Amniotic epithelial cell (primary cell): ENCODE data around the gene SCAMP1.
"Not testable (repeated sequence)": the region's sequence is repeated elsewhere in the genome, so short reads cannot be mapped to it uniquely, and the experiment has no call there.

Experiments used
- DNase-seq: peaks from one replicate; pipeline ENCODE4 v3.0.0-alpha.2; 2010; ENCODE audit warnings: low read depth

Gene SCAMP1

GRCh38 chr5:78420548-78420947, 60.1 kb downstream of the SCAMP1 start:
- DNase-seq: no peak

DNA sequence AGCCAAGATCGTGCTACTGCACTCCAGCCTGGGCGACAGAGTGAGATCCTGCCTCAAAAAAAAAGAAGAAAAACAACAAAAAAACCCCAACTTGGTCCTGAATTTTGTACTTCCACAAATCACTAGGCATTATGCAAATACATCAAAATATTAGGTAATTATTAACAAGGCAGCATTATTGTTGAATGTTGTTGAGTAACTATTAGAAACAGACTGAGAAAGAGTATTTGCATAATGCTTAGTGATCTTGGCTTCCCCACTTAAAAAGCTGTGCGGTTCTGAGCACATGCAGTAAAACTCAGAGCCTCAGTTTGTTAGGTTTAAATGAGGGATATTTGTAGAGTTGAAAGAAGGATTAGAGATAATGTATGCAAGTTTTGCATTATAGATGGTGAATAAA, 64.2 kb downstream of the SCAMP1 start:
- DNase-seq: no peak

- DNase-seq: no peak
Observed at GRCh38 chr5:78429332-78429980, 69.0 kb downstream of the SCAMP1 start.

- DNase-seq: peak; percentile 11
Observed at GRCh38 chr5:78430866-78431265, 70.4 kb downstream of the SCAMP1 start.

- no peak for DNase-seq
Observed at GRCh38 chr5:78433972-78434371, 73.6 kb downstream of the SCAMP1 start.

DNA sequence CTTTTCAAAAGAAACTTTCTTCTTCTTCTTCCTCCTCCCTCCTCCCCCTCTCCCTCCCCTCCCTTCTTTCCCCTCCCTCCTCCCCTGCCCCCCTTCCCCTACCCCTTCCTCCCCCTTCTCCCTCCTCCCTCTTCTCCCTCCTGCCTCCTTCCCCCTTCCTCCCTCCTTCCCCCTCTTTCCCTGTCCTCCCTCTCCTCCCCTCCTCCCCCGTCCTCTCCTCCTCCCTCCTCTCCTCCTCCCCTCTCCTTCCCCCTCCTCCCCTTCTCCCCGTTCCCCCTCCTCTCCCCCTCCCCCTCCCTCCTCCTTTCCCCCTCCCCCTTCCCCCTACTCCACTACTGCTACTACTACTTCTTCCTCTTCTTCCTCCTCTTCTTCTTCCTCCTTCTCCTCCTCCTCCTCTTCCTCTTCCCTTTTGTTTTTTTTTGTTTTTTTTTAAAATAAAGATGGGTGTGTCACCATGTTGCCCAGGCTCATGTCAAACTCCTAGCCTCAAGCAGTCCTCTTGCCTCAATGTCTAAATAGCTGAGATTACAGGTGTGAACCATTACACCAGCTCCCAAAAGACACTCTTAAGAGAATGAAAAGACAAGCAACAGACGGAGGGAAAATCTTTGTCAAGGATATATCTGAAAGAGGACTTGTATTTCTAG, 87.5 kb downstream of the SCAMP1 start:
- DNase-seq: no peak

- DNase-seq: no peak
Observed at GRCh38 chr5:78449103-78449502, 88.7 kb downstream of the SCAMP1 start.

DNA sequence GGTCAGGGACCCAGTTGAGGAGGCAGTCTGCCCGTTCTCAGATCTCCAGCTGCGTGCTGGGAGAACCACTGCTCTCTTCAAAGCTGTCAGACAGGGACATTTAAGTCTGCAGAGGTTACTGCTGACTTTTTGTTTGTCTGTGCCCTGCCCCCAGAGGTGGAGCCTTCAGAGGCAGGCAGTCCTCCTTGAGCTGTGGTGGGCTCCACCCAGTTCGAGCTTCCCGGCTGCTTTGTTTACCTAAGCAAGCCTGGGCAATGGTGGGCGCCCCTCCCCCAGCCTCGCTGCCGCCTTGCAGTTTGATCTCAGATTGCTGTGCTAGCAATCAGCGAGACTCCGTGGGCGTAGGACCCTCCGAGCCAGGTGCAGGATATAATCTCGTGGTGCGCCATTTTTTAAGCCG, 97.1 kb downstream of the SCAMP1 start:
- not testable (repeated sequence) for DNase-seq

DNA sequence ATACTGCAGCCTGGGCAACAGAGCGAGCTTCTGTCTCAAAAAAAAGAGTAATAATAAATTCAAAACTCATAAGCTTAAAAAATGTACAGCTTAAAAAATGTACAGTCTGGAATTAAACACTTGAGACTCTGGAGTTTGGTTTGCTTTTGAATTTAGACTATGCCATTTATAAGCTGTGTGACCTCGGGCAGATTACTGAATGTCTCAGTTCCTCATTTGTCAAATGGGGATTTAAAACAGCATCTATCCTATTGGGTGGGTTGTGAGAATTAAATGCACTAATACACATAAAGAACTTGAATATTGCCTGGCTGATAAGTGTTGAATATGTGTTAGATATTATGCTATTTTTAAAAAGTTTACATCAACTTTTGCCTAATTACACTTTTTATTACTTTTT, 98.4 kb downstream of the SCAMP1 start:
- DNase-seq: no peak

DNA sequence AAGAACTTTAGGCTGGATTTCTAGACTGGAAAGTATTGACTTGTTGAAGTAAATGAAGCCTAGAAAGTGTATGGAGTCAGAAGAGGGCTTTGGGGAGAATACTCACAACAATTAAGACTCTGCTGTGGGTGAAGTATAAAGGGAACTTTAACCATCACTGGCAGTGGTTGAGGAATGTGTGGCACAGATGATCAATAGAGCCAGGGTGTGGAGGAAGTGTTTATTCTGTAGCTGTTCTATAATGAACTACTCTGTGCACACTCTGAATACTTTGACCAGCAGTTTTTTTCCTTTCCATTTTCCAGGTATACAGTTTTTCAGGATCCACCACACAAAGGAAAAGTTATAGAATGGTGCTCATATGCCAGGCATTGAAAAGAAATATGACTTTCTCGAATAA, 106.7 kb downstream of the SCAMP1 start:
- DNase-seq: no peak

- DNase-seq: peak; percentile 64
Observed at GRCh38 chr5:78467752-78468357, 107.4 kb downstream of the SCAMP1 start.

GRCh38 chr5:78471896-78472295, 111.5 kb downstream of the SCAMP1 start:
- DNase-seq: no peak

- peak; percentile 46 for DNase-seq
Observed at GRCh38 chr5:78472469-78473106, 112.2 kb downstream of the SCAMP1 start.

DNA sequence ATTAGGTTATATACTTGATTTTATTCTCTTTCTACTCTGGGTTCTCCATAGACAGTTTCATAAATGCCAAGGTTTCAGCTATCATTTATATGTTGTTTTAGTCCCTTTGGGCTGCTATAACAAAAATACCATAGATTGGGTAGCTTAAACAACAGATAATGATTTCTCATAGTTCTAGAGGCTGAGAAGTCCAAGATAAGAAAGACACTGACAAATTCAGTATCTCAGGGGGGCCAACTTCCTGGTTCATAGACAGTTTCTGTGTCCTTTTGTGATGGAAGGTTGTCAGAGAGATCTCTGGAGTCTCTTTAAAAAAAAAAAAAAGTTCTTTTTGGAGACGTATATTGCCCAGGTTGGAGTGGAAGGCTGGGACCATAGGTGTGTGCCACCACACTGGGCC, 113.3 kb downstream of the SCAMP1 start:
- no peak for DNase-seq

DNA sequence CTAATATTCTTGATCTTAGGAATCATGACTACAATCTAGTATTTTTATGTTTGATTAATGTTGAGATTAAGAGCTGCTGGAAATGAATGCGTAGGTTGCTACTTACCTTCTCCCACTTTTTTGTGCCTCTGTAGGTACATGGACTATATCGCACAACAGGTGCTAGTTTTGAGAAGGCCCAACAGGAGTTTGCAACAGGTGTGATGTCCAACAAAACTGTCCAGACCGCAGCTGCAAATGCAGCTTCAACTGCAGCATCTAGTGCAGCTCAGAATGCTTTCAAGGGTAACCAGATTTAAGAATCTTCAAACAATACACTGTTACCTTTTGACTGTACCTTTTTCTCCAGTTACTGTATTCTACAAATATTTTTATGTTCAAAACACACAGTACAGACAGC, 115.0 kb downstream of the SCAMP1 start:
- DNase-seq: no peak

DNA sequence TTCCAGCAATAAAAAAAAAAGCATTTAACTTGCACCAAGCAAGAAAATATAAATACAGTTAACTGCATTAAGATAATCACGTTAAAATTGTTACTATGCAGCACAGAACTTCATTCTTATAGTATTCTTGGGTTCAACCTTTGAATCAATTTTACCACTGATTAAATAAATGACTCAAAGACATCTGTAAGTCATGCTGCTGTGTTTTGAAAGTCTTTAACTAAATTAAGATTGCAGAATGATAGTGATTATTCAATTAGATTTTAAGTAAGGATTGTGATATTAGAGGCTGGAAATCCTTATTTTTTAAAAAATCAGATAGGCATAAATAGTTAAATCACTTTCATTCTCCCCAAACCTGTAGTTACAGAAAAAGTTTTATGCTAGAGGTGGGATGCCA, 116.4 kb downstream of the SCAMP1 start:
- no peak for DNase-seq

DNA sequence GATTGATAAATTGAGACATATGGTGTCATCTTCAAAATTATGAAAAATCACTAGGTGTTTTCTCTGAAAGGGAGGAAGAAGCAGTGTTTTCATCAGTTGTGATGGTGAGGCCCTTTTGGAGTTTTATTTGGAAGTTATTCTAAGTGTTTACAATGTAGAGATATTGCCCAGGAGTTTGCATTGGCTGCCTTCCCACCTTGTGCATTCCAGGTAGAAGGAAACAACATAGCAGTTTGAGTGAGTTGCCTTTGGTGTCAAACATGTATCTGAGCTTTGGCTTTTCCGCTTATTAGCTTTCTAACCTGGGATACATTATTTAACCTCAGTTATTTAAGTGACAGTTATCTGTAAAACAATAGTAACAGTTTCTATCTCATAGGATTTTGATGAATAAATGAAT, 122.5 kb downstream of the SCAMP1 start:
- no peak for DNase-seq

GRCh38 chr5:78483809-78484521, 123.5 kb downstream of the SCAMP1 start:
- peak; percentile 87 for DNase-seq

DNA sequence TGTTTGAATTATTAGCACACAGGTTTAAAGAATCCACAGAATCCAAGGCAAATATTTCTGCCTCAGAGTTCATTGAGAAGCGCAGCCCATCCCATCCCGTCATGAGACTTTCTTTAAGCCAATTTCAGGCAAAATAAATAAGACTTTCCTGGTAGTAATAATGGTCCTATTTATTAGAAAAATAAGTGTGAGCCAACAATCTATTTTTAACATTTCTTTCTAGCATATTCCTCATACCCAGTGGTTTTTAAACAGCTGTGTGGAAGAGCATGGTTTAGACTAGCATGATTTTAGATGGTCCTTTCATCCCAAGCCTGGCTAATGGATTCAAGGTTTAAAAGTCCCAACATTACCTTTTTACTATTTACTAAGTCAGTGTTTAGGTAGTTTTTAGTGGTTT, 125.8 kb downstream of the SCAMP1 start:
- DNase-seq: no peak

GRCh38 chr5:78487846-78488245, 127.4 kb downstream of the SCAMP1 start:
- DNase-seq: no peak

DNA sequence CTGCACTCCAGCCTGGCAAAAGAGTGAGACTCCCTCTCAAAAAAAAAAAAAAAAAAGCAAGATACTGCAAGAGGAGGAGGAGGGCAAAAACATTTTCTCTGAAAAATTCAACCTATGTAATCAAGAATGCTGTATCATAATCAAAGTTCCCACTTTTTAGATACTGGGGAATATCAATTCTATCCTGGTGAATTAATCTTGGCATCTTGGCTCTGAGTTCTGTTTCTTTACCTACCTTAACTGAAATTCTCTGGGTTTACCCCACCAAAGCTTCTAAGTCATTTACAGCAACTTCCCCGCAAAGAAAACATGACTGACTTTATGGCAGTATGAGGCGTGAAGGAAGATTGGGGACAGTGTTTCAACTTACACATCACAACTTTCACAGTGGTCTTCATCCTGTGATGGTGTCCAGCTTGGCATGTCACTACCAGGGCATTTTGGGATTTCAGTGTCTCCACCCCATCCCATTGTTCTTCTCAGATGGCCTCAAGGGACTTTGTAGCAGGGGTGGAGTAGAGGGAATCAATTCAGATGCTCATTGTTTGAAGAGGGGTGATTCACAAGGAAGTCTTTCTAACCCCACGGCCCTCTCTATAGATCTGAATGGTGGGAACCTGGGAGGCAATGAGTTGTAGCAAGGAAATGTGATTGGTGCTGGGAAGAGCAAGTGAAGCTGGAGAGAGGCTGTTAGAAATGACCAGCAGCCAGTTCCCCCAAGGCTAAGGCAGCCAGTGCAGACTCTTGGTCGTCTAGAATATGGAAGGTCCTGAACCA, 130.5 kb downstream of the SCAMP1 start:
- DNase-seq: no peak

DNA sequence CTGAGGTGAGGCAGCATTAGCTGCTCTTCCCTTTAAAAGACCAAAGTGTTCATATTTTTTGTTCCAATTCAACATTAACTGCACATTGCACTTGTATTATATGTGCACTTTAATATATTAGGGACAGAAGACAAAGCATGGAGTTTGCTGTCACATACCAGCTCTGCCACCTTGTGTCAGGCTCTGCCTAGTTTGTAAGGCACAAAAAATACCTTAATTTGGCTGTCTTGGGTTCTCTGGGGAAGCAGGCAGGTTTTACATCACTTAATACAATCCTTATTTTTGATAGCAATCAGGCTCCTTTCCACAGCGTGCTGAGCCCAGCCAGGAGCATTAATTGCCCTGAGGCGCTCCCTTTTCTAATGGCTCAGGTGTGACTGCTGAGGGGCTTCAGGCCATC, 131.8 kb downstream of the SCAMP1 start:
- DNase-seq: no peak
